Sigmoid colon (tissue), 4 donors: Measurements from ENCODE around the gene MERTK.

Source experiments
- EP300 ChIP-seq, 4 donors: sonication (generic); formaldehyde crosslinking; IDR thresholded peaks; one replicate each; pipeline ENCODE4 v1.6.1; 2017; ENCODE audit warnings: antibody characterized with exemption in 4 of 4
- POLR2A ChIP-seq, 2 donors: fragments of 450-650 bp; IDR thresholded peaks; one replicate each; pipeline ENCODE4 v1.6.1; 2016; ENCODE audit warnings: antibody characterized with exemption in 2 of 2, mild to moderate bottlenecking in 2 of 2, moderate library complexity in 2 of 2
- POLR2AphosphoS5 ChIP-seq, 4 donors: sonication (generic); formaldehyde crosslinking; IDR thresholded peaks; one replicate each; pipeline ENCODE4 v1.6.1; 2017; ENCODE audit warnings: antibody characterized with exemption in 4 of 4
- TF ChIP-seq, protein P1 (sequence below), 4 experiments: fragments of 450-650 bp in 3 of 4; fragments of 200-600 bp in 1 of 4; IDR thresholded peaks; one replicate each; pipeline ENCODE4 v1.5.1; 2016 to 2019; ENCODE audit warnings: antibody characterized with exemption in 4 of 4, mild to moderate bottlenecking in 3 of 4, moderate library complexity in 2 of 4

DNA sequence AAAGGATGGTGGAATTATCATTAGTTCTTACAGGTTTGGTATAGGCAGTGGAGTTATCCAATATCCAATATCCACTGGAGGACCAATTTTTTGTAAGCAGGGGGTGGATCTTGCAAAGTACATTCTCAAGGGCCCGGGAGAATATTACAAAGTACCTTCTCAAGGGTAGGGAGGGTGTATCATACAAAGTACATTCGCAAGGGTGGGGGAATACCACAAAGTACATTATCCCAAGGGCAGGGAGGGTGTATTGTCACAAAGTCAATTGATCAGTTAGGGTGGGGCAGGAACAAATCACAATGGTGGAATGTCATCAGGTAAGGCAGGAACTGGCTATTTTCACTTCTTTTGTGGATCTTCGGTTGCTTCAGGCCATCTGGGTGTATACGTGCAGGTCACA is 101.4 kb downstream of the MERTK start:
- no peak for TF ChIP-seq EP300 (IDR thresholded peaks at IDR 0.05)
- TF ChIP-seq, protein P1, sequence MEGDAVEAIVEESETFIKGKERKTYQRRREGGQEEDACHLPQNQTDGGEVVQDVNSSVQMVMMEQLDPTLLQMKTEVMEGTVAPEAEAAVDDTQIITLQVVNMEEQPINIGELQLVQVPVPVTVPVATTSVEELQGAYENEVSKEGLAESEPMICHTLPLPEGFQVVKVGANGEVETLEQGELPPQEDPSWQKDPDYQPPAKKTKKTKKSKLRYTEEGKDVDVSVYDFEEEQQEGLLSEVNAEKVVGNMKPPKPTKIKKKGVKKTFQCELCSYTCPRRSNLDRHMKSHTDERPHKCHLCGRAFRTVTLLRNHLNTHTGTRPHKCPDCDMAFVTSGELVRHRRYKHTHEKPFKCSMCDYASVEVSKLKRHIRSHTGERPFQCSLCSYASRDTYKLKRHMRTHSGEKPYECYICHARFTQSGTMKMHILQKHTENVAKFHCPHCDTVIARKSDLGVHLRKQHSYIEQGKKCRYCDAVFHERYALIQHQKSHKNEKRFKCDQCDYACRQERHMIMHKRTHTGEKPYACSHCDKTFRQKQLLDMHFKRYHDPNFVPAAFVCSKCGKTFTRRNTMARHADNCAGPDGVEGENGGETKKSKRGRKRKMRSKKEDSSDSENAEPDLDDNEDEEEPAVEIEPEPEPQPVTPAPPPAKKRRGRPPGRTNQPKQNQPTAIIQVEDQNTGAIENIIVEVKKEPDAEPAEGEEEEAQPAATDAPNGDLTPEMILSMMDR (IDR thresholded peaks at IDR 0.05): no peak
- no peak for TF ChIP-seq POLR2A (IDR thresholded peaks at IDR 0.05)
- no peak for TF ChIP-seq POLR2AphosphoS5 (IDR thresholded peaks at IDR 0.05)
